HL-60 (cell line): ENCODE measurements around the gene SH3D19.

Source experiments
- DNase-seq, 2 experiments: peaks; one replicate each; pipeline ENCODE4 v3.0.0-alpha.2; 2010 to 2020; ENCODE audit warnings: low read depth in 1 of 2, low spot score in 1 of 2
- H3K27ac ChIP-seq: fragments of 250-450 bp; sonication (Bioruptor Pico); replicated peaks from 2 replicates; pipeline ENCODE4 v1.5.1; 2020; ENCODE audit warnings: mild to moderate bottlenecking, moderate library complexity
- H3K27me3 ChIP-seq: fragments of 250-450 bp; sonication (Bioruptor Pico); 2 replicates; pipeline ENCODE4 v1.5.1; 2021; ENCODE audit warnings: mild to moderate bottlenecking, moderate library complexity; ENCODE audit not compliant: insufficient read depth, poor library complexity, severe bottlenecking
- H3K4me3 ChIP-seq: replicated peaks from 2 replicates; pipeline ENCODE4 v1.5.1; 2011; ENCODE audit warnings: mild to moderate bottlenecking, control low read depth, low read length; ENCODE audit not compliant: insufficient read depth
- GABPA ChIP-seq: IDR thresholded peaks from 2 replicates; pipeline ENCODE4 v1.6.1; 2012; ENCODE audit warnings: low read depth
- POLR2AphosphoS5 ChIP-seq: IDR thresholded peaks from 2 replicates; pipeline ENCODE4 v1.6.1; 2012; ENCODE audit warnings: low read depth
- SPI1 ChIP-seq: IDR thresholded peaks from 2 replicates; pipeline ENCODE4 v1.6.1; 2012; ENCODE audit warnings: low read depth, mild to moderate bottlenecking, borderline replicate concordance
- TF ChIP-seq, protein P1 (sequence below): IDR thresholded peaks from one replicate; pipeline ENCODE4 v1.5.1; 2011; ENCODE audit warnings: low read length, control low read depth, inconsistent platforms; ENCODE audit not compliant: insufficient read depth
- TF ChIP-seq, protein P2 (sequence below): IDR thresholded peaks from 2 replicates; pipeline ENCODE4 v1.6.1; 2012; ENCODE audit warnings: low read depth; ENCODE audit not compliant: insufficient replicate concordance

The SH3D19 gene

DNA sequence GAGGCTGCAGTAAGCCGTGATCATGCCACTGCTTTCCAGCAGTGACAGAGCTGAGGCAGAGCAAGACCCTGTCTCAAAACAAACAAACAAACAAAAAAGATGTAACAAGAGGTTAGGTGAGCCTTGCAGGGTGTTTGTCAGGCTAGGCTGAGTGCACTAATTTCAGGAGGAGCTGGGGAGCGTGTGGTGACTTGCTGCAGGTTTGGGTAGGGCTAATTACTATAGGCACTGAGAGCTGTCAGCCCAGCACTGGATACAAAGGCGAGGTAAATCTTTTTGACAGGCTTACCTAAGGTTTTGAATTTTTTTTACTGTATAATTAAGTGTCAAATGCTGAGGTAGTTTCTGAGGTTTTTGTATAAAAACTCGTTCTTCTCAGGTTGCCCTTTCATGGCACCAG is 29.8 kb upstream of the SH3D19 start:
- DNase-seq, result no peak
- no peak for TF ChIP-seq POLR2AphosphoS5
- TF ChIP-seq, protein P1, sequence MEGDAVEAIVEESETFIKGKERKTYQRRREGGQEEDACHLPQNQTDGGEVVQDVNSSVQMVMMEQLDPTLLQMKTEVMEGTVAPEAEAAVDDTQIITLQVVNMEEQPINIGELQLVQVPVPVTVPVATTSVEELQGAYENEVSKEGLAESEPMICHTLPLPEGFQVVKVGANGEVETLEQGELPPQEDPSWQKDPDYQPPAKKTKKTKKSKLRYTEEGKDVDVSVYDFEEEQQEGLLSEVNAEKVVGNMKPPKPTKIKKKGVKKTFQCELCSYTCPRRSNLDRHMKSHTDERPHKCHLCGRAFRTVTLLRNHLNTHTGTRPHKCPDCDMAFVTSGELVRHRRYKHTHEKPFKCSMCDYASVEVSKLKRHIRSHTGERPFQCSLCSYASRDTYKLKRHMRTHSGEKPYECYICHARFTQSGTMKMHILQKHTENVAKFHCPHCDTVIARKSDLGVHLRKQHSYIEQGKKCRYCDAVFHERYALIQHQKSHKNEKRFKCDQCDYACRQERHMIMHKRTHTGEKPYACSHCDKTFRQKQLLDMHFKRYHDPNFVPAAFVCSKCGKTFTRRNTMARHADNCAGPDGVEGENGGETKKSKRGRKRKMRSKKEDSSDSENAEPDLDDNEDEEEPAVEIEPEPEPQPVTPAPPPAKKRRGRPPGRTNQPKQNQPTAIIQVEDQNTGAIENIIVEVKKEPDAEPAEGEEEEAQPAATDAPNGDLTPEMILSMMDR, result no peak
- TF ChIP-seq GABPA, result no peak
- TF ChIP-seq, protein P2, sequence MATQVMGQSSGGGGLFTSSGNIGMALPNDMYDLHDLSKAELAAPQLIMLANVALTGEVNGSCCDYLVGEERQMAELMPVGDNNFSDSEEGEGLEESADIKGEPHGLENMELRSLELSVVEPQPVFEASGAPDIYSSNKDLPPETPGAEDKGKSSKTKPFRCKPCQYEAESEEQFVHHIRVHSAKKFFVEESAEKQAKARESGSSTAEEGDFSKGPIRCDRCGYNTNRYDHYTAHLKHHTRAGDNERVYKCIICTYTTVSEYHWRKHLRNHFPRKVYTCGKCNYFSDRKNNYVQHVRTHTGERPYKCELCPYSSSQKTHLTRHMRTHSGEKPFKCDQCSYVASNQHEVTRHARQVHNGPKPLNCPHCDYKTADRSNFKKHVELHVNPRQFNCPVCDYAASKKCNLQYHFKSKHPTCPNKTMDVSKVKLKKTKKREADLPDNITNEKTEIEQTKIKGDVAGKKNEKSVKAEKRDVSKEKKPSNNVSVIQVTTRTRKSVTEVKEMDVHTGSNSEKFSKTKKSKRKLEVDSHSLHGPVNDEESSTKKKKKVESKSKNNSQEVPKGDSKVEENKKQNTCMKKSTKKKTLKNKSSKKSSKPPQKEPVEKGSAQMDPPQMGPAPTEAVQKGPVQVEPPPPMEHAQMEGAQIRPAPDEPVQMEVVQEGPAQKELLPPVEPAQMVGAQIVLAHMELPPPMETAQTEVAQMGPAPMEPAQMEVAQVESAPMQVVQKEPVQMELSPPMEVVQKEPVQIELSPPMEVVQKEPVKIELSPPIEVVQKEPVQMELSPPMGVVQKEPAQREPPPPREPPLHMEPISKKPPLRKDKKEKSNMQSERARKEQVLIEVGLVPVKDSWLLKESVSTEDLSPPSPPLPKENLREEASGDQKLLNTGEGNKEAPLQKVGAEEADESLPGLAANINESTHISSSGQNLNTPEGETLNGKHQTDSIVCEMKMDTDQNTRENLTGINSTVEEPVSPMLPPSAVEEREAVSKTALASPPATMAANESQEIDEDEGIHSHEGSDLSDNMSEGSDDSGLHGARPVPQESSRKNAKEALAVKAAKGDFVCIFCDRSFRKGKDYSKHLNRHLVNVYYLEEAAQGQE, result no peak
- no peak for TF ChIP-seq SPI1
- H3K27me3 ChIP-seq, result no peaks in the 10 kb centered on the region
- H3K4me3 ChIP-seq, result no peak overlapping the region
- no peak overlapping the region for H3K27ac ChIP-seq

- Histone ChIP-seq H3K4me3 (no peak overlapping the region), H3K27me3 (peaks cover 3% of the 10 kb centered on the region), H3K27ac (no peak overlapping the region)
- no peak for DNase-seq
- TF ChIP-seq GABPA (no peak), POLR2AphosphoS5 (no peak), SPI1 (peak; percentile 58; the same call in 1 of the 2 replicates)
- TF ChIP-seq, protein P2, result no peak
Measured at GRCh38 chr4:151347490-151348235, 22.3 kb upstream of the SH3D19 start.

DNA sequence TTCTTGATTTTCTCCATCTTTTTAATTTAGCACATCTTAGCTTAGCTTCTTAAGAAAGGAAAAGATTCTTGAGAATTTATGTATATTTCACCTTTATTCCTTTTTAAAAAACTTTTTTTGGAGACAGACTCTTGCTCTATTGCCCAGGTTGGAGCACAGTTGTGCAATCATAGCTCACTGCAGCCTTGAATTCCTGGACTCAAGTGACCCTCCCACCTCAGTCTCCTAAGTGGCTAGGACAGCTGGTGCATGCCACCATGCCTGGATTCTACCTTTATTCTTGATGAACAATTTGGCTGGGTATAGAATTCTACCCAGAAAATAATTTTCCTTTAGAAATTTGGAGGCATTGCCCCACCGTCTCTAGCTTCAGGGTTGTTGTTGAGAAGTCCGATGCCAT is 19.5 kb upstream of the SH3D19 start:
- no peak overlapping the region for H3K27ac ChIP-seq
- TF ChIP-seq GABPA (no peak), SPI1 (no peak), POLR2AphosphoS5 (no peak)
- TF ChIP-seq, protein P1, result no peak
- TF ChIP-seq, protein P2, result no peak

More for the DNA sequence above, 19.5 kb upstream of the SH3D19 start:
- Histone ChIP-seq H3K4me3 (no peak overlapping the region), H3K27me3 (peaks cover 3% of the 10 kb centered on the region)
- DNase-seq, result no peak
